Measurements from ENCODE around the gene TASOR2.
A peak's percentile ranks its signal among the peaks of the same experiment; 100 is the strongest.

Gene TASOR2, protein sequence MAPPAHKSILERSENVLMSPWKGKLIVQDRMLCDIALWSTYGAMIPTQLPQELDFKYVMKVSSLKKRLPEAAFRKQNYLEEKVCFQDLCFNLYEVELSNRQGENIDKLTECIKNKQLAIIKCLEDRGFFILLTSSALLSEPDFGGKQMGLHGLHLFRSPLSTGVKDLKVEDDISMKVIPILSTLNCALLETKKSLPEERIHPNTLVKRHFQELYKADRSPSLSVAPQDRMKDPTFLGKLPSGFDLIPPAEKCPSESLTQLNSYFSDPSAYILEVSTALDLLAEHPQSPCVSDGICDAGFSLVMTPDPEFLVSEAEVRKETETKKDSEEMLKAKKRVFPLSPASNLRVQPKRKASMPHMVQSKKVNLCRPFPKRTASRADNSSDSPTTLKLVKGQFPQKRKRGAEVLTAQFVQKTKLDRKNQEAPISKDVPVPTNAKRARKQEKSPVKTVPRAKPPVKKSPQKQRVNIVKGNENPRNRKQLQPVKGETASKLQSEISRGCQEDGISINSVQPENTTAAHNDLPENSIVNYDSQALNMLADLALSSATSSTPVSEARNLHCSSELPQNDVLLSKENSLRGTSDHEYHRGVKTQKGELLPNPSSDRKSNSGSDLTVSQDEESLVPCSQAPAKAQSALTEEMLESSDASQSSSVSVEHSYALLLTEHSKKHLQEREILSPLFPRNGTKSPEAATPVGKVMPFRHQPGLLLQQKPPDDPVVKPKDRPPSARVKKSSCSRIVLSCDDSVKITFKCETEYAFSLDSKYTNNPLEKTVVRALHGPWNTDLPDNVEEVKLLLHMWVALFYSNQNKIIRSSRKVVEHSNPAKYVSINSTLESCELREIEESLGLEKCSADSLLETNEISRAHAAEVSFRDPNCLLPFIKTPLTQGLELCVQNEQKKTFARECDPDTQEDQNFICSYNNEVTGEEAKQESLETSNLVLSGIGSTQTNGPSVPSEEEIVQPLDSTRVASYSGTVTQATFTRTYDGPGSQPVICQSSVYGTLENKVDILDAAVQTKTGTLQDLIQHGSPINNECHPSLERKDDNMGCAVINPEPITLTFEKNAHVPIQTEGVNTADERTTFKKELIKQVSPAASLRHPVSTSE (N-terminal part only)

DNA sequence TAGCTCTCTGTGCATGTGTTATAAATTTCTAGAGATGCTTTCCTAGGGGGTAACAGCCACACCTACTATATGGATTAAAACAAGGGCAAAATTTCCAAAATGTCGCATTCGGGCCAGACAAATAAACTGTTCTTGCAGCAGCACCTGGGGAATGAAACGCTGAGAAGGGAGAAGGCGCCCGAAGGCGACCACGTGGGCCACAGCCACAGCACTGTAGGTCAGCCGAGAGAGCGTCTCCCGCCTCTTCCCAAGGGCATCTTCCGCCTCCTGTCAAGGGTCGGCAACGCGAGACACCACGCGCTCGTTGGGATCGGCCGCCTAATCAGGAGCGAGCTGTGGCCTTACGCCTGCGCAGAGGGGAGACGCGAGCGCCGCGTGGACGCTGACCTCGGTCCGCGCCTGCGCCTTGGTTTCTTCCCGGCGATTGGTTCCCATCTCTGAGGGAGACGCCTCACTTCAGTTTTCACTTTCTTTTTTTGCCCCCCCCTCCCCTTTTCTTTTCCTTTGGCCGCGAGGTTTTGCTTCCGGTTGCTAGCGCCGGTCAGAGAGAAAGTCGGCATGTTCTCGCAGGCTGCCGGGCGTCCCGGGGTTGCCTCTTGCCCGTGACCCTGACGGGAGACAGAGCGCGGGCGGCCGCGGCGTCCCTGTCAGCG, at the start of gene TASOR2:
Gene TASOR2 (plus strand): TSS at position 521 of the 653 bp plus-strand sequence. CDS start 35,805 bp downstream, outside the sequence.
- Mint-ChIP-seq H3K4me3 (peak within 1 kb of the TSS; percentile 94), H3K4me1 (peaks cover 44% of the 10 kb centered on the region), H3K9me3 (no peaks in the 10 kb centered on the region), H3K36me3 (no peaks in the 10 kb centered on the region), H3K27ac (peak within 1 kb of the TSS; percentile 96), H3K27me3 (peaks cover 5% of the 10 kb centered on the region)
- peak; percentile 94 for ATAC-seq

DNA sequence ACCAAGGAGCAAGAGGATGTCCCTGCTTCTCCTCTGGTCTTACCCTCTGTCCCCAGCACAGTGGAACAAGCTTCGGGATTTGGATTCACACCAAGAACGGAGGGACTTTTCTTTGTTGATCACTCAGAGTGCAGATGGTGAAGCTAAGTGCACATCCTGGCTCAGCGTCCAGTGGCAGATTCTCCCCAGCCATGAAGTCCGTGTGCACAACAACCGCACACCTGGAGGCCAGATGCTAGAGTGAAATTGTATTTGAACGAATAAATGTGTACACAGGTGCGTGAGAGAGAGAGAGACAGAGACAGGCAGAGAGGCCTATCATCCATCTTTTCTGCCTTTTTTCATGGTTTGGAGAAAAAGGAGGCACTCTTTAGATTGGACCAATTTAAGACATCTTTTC, 49.7 kb upstream of the TASOR2 start:
- ATAC-seq, result no peak
- peaks cover 10% of the 10 kb centered on the region for H3K27me3 Mint-ChIP-seq
- peaks cover 2% of the 10 kb centered on the region for H3K4me1 Mint-ChIP-seq
- H3K27ac Mint-ChIP-seq, result no peak overlapping the region
- peaks cover 10% of the 10 kb centered on the region for H3K36me3 Mint-ChIP-seq
- no peak overlapping the region for H3K4me3 Mint-ChIP-seq
- no peaks in the 10 kb centered on the region for H3K9me3 Mint-ChIP-seq

DNA sequence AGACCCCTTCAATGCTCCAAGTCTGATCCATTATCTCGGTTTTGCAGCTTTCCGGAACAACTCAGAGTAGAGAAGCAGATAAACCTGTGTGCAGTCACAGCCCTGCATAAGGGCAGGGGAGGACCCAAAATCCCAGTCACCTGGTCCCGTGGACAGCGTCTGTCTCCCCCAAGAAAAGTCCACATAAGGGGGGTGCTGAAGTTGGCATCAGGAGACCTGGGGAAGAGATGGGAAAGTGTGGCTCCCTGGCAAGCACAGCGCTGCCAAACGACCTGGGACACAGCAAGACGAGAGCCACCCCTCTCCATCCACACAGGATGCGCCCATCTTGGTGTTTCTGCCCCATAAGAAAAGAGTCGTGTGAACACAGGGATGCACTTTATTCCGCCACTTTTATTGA, 46.1 kb upstream of the TASOR2 start:
- no peak overlapping the region for H3K4me3 Mint-ChIP-seq
- H3K9me3 Mint-ChIP-seq, result no peaks in the 10 kb centered on the region
- no peak for ATAC-seq
- H3K4me1 Mint-ChIP-seq, result peaks cover under 1% of the 10 kb centered on the region
- H3K27ac Mint-ChIP-seq, result no peak overlapping the region
- H3K27me3 Mint-ChIP-seq, result peaks cover 1% of the 10 kb centered on the region
- peaks cover 28% of the 10 kb centered on the region for H3K36me3 Mint-ChIP-seq

DNA sequence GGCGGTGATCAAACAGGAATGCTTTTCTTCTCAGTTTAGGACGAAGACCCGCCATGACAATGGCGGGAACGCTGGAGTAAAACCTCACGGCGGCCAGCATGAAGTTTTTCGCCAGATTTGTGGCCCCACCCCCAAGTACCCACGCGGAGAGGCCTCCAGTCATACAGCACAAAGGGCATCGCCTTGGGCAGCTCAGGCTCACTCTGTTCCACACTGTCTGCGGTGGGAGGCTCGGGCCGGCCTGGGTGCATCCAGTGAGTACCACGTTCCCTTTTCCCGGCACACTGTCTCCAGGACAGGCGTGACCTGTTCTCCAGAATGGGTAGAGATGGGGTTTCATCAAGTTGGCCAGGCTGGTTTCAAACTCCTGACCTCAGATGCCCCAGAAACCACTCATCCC, 45.6 kb upstream of the TASOR2 start:
- Mint-ChIP-seq H3K9me3 (no peaks in the 10 kb centered on the region), H3K36me3 (peaks cover 34% of the 10 kb centered on the region), H3K4me1 (peaks cover 6% of the 10 kb centered on the region), H3K27me3 (peaks cover 7% of the 10 kb centered on the region), H3K4me3 (no peak overlapping the region), H3K27ac (no peak overlapping the region)
- ATAC-seq, result no peak

DNA sequence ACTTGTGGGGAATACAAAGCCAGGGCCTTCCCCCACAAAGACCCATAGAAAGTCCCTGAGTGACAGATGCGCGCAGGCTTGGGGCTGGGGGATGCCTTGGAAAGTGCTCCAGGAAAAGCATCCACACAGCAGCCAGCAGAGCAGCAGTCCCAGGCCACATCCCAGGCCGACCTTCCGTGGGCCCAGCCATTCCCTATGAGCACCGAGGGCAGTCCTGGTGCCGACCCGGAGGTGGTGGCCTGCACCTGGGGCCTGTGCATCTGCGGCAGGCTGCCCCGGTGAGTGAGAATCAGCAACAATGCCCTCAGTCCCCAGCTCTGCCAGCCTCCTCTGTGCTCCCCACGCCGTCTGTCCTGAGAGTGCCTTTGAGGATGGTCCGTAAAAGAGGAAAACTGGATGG, 44.6 kb upstream of the TASOR2 start:
- H3K9me3 Mint-ChIP-seq, result no peaks in the 10 kb centered on the region
- peaks cover 17% of the 10 kb centered on the region for H3K27me3 Mint-ChIP-seq
- H3K4me3 Mint-ChIP-seq, result no peak overlapping the region
- ATAC-seq, result no peak
- peaks cover 35% of the 10 kb centered on the region for H3K36me3 Mint-ChIP-seq
- peaks cover 13% of the 10 kb centered on the region for H3K4me1 Mint-ChIP-seq
- no peak overlapping the region for H3K27ac Mint-ChIP-seq

DNA sequence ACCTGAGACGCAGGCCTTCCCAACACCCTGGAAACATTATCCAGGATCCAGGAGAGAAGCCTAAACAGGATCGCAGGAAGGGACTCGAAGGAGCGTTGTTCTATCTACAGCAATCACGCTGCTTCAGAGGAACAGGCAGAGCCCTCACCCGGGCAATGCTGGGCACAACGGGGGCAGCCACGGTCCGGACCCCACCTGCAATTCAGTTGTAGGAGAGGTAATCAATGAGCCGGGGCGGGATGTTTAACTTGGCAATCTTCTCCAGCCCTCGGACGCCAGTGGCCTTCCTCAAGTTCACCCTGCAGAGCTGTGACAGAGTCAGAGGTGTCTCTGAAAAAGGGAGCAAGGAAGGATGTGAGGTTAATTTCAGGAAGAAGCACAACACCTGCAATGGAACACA, 44.1 kb upstream of the TASOR2 start:
- Mint-ChIP-seq H3K4me1 (peaks cover 18% of the 10 kb centered on the region), H3K4me3 (no peak overlapping the region), H3K9me3 (no peaks in the 10 kb centered on the region), H3K27ac (no peak overlapping the region), H3K36me3 (peaks cover 35% of the 10 kb centered on the region), H3K27me3 (peaks cover 17% of the 10 kb centered on the region)
- no peak for ATAC-seq

DNA sequence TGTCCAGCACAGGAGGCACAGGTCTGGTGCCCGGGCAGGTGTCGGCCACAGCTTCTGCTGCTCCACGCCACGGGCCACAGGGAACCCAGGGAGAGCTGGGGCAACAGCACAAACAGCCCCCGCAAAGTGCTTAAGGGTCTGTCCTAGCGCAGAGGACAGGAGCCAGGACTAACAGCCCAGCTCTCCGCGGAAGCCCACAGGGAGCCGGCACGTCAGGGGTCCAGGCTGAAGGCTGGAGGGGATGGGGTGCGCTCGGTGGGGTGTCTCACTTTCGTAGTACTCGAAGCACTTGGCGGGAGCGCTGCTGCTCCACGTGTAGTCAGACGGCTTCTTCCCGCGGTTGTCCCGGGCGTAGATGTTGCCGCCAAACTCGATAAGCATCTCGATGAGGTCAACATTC, 43.1 kb upstream of the TASOR2 start:
- Mint-ChIP-seq H3K27ac (no peak overlapping the region), H3K36me3 (peaks cover 35% of the 10 kb centered on the region), H3K4me1 (peaks cover 23% of the 10 kb centered on the region), H3K9me3 (no peaks in the 10 kb centered on the region), H3K4me3 (no peak overlapping the region), H3K27me3 (peaks cover 17% of the 10 kb centered on the region)
- ATAC-seq, result no peak

DNA sequence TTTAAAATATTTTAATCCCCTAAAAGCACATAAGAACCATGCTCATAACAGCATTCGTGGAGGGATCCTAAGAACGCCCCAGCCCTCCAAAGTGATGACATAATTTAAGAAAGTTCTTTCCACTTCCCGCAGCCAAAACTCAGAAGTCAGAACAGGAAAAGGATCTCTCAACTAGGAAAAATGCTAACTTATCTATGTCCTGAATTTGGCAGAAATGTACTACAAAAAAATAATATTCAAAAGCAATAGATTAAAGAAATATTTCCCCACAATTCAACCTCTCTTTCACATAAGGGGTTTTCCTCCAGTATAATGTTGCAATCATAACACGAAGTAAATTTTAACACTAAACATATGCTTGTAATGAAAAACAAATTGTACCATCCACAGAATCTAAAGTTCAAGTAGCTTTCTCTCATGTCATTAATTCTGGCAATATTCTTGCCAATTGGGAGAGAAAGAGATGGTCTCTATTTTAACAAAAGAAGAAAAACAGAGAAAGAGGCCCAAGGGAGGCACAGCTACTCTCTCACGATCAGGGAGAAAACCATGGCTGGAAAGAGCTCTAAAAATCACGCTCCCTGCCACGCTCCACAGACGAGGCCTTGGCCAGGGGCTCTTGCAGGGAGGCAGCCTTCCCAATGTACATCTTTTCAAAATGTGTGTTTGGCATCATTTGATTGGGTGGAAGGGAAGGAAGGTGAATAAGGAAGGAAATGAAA, 41.1 kb upstream of the TASOR2 start:
- peaks cover 46% of the 10 kb centered on the region for H3K36me3 Mint-ChIP-seq
- ATAC-seq, result no peak
- peaks cover 27% of the 10 kb centered on the region for H3K4me1 Mint-ChIP-seq
- H3K27ac Mint-ChIP-seq, result no peak overlapping the region
- H3K27me3 Mint-ChIP-seq, result peaks cover 17% of the 10 kb centered on the region
- H3K4me3 Mint-ChIP-seq, result no peak overlapping the region
- H3K9me3 Mint-ChIP-seq, result no peaks in the 10 kb centered on the region

DNA sequence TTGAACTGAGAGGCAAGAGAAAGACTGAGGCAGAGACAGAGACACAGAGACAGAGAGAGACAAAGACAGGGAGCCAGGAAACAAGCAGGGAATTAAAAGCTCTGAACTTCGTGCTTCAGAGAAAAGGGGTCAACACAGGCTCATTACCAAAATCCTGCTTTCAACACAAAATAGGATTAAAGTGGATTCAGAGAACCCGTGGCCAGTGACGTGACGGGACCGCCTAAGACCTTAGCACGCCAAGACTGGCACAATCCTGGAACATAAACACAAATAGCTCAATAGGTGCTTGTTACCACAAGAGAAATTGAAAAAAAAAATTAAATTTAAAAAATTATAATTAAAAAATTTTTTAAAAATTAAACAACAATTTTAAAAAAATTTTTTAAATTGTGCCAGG, 39.7 kb upstream of the TASOR2 start:
- no peak for ATAC-seq
- Mint-ChIP-seq H3K27ac (no peak overlapping the region), H3K36me3 (peaks cover 47% of the 10 kb centered on the region), H3K4me3 (no peak overlapping the region), H3K9me3 (no peaks in the 10 kb centered on the region), H3K27me3 (peaks cover 22% of the 10 kb centered on the region), H3K4me1 (peaks cover 27% of the 10 kb centered on the region)

DNA sequence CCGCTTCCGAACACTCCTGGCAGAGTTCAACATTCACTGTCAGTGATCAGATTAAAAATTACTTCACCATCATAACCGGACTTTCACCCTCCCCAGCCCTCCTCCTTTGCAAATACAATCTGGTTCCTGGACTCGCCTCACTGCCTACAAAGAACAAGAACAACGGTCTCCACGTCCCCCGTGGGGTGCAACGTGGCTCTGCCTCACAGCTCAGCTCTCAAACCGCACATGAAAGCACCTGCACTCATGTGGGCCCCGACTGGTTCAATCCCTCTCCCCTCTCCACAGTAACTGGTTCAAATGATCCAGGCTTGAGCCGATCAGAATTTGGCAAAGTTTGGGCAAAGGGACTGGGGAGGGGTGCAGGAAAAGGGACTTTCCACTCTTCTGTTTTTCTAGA, 39.3 kb upstream of the TASOR2 start:
- peaks cover 27% of the 10 kb centered on the region for H3K4me1 Mint-ChIP-seq
- no peak overlapping the region for H3K4me3 Mint-ChIP-seq
- no peaks in the 10 kb centered on the region for H3K9me3 Mint-ChIP-seq
- H3K36me3 Mint-ChIP-seq, result peaks cover 47% of the 10 kb centered on the region
- H3K27ac Mint-ChIP-seq, result no peak overlapping the region
- ATAC-seq, result peak; percentile 65
- H3K27me3 Mint-ChIP-seq, result peaks cover 26% of the 10 kb centered on the region

DNA sequence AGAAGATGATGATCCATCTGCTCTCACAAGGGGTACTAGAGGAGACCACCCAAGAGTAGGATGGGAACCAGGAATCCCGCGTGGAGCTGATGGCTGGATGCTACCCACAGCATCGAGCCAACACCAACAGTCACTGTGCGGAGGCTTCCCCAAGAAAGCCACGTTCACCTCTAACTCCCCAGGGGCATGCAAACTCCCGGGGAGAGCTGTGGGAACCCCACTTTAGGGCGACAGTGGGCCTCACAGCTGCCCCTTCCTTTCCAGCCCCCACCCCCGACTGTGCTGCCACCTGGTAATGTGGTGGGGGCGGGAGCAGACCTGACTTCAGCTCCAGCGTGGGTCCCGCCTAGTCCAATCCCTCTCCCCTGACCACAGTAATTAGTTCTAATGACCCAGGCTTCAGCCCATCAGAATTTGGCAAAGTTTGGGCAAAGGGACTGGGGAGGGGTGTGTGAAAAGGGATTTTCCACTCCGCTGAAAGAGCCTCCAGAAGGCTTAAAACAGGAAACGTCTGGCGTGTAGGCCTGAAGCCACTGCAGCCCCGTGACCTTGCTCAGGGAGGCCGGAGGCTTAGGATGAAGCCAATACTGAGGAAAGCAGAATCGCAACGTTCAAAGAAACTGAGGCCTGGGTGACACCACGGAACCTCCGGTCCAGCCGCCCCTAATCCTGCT, 38.6 kb upstream of the TASOR2 start:
- Mint-ChIP-seq H3K36me3 (peaks cover 42% of the 10 kb centered on the region), H3K4me1 (peaks cover 27% of the 10 kb centered on the region), H3K27ac (no peak overlapping the region), H3K4me3 (no peak overlapping the region), H3K9me3 (no peaks in the 10 kb centered on the region), H3K27me3 (peaks cover 29% of the 10 kb centered on the region)
- no peak for ATAC-seq

DNA sequence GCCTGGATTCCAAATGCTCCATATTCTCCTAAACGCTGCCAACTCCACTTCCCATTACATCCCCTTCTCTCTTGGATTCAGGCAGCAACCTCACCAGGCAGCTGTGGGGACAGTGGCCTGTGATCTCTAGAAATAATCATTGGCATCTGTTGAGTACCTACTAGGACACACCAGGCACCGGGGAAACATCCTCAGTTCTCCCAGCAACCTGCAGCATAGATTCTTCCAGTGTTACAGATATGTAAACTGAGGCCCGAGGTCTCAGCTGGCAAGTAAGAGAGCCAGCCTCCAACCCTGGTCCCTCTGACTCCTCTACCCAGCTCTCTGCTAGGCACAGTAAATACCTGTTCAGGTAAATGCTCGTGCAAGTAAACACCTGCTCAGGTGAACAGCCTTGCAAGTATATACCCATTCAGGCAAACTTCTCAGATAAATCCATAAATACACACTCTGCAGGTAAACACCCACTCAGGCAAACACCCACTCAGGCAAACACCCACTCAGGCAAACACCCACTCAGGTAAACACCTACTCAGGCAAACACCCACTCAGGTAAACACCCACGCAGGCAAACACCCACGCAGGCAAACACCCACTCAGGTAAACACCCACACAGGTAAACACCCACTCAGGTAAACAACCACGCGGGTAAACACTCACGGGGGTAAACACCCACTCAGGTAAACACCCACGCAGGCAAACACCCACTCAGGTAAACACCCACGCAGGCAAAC, 37.0 kb upstream of the TASOR2 start:
- no peak for ATAC-seq
- H3K4me1 Mint-ChIP-seq, result peaks cover 27% of the 10 kb centered on the region
- H3K27me3 Mint-ChIP-seq, result peaks cover 39% of the 10 kb centered on the region
- H3K4me3 Mint-ChIP-seq, result no peak overlapping the region
- H3K9me3 Mint-ChIP-seq, result no peaks in the 10 kb centered on the region
- H3K36me3 Mint-ChIP-seq, result peaks cover 36% of the 10 kb centered on the region
- no peak overlapping the region for H3K27ac Mint-ChIP-seq
